Colonic mucosa (tissue), 4 donors: ENCODE measurements around the gene ZNF135. TPM values are rescaled to one million over a fixed set of nuclear protein-coding genes. Genes with fewer than 3 reads are reported as not detected.

Source experiments
- DNase-seq: peaks from one replicate; pipeline ENCODE4 v3.0.0-alpha.2; 2020
- H3K27ac ChIP-seq: fragments of 200-600 bp; one replicate; pipeline ENCODE4 v1.8.0; 2021
- H3K27me3 ChIP-seq: fragments of 200-600 bp; one replicate; pipeline ENCODE4 v1.8.0; 2021
- H3K36me3 ChIP-seq: fragments of 200-600 bp; one replicate; pipeline ENCODE4 v1.8.0; 2021
- H3K4me1 ChIP-seq: fragments of 200-600 bp; one replicate; pipeline ENCODE4 v1.8.0; 2021; ENCODE audit warnings: mild to moderate bottlenecking
- H3K4me3 ChIP-seq: fragments of 200-600 bp; one replicate; pipeline ENCODE4 v1.8.0; 2021
- H3K9ac ChIP-seq, 2 donors: one replicate each; pipeline ENCODE4 v1.7.0; 2013; ENCODE audit warnings: control low read depth in 2 of 2, low read depth in 2 of 2, low read length in 2 of 2
- H3K9me3 ChIP-seq: fragments of 200-600 bp; one replicate; pipeline ENCODE4 v1.8.0; 2021
- CTCF ChIP-seq: fragments of 200-600 bp; IDR thresholded peaks from one replicate; pipeline ENCODE4 v1.8.0; 2022; ENCODE audit warnings: antibody characterized with exemption, mild to moderate bottlenecking
- intact Hi-C: fragments of 100-400 bp; cut with DNase I; formaldehyde crosslinking; loops from one replicate; pipeline ENCODE4 v1.14.1; 2022
- total RNA-seq, 2 donors: library from RNA; stranded (reverse); fragmentation: NEBNext Ultra II Directional in 1 of 2; extraction: Animal tissue kit (Norgen Biotek cat#: 25700) in 1 of 2; gene quantifications; one replicate each; pipeline ENCODE4 v1.2.1, GENCODE V29; 2021
- donor health status: healthy.
- donor health status: DM: no; HTN: no; CAD: no.
- donor health status: DM: no; HTN: no; CAD: no.

Gene ZNF135
- total RNA-seq, 2 donors from 2014 or later: 1.1 to 1.4 TPM

GRCh38 chr19:58047672-58048071 is 11.4 kb upstream of the ZNF135 start:
- Histone ChIP-seq H3K9me3 (no peaks in the 10 kb centered on the region), H3K36me3 (no peaks in the 10 kb centered on the region), H3K27ac (no peak overlapping the region), H3K9ac (no peak overlapping the region), H3K4me3 (no peak overlapping the region), H3K4me1 (no peaks in the 10 kb centered on the region), H3K27me3 (no peaks in the 10 kb centered on the region)
- TF ChIP-seq CTCF: no peak
- intact Hi-C loops: no loop called here
- no peak for DNase-seq

GRCh38 chr19:58052256-58052655 is 6.8 kb upstream of the ZNF135 start:
- Histone ChIP-seq H3K4me3 (no peak overlapping the region), H3K9ac (no peak overlapping the region), H3K36me3 (no peaks in the 10 kb centered on the region), H3K4me1 (no peaks in the 10 kb centered on the region), H3K9me3 (peaks cover 4% of the 10 kb centered on the region), H3K27me3 (no peaks in the 10 kb centered on the region), H3K27ac (no peak overlapping the region)
- no peak for TF ChIP-seq CTCF
- intact Hi-C loops: no loop called here
- DNase-seq: no peak

GRCh38 chr19:58053480-58054156 is 5.5 kb upstream of the ZNF135 start:
- H3K9ac ChIP-seq: no peak overlapping the region
- TF ChIP-seq CTCF: no peak
- no peak overlapping the region for H3K27ac ChIP-seq
- intact Hi-C loops: no loop called here
- DNase-seq: no peak
- H3K4me3 ChIP-seq: no peak overlapping the region
- no peaks in the 10 kb centered on the region for H3K4me1 ChIP-seq
- no peaks in the 10 kb centered on the region for H3K36me3 ChIP-seq
- no peaks in the 10 kb centered on the region for H3K27me3 ChIP-seq
- H3K9me3 ChIP-seq: peaks cover 4% of the 10 kb centered on the region

- intact Hi-C loops: no loop called here
- TF ChIP-seq CTCF: no peak
- Histone ChIP-seq H3K4me1 (no peaks in the 10 kb centered on the region), H3K27ac (no peak overlapping the region), H3K4me3 (no peak overlapping the region), H3K27me3 (no peaks in the 10 kb centered on the region), H3K9ac (no peak overlapping the region), H3K9me3 (peaks cover 4% of the 10 kb centered on the region), H3K36me3 (no peaks in the 10 kb centered on the region)
- no peak for DNase-seq
Observed at GRCh38 chr19:58054901-58055874, 3.9 kb upstream of the ZNF135 start.

- H3K4me3 ChIP-seq: no peak overlapping the region
- intact Hi-C loops: no loop called here
- H3K36me3 ChIP-seq: no peaks in the 10 kb centered on the region
- peaks cover 4% of the 10 kb centered on the region for H3K9me3 ChIP-seq
- no peak for TF ChIP-seq CTCF
- DNase-seq: no peak
- no peak overlapping the region for H3K9ac ChIP-seq
- no peak overlapping the region for H3K27ac ChIP-seq
- H3K27me3 ChIP-seq: no peaks in the 10 kb centered on the region
- H3K4me1 ChIP-seq: no peaks in the 10 kb centered on the region
Observed at GRCh38 chr19:58056261-58056660, 2.8 kb upstream of the ZNF135 start.
